ENCODE data around the gene NADK2.

GRCh38 chr5:36152324-36153297 lies 89.1 kb downstream of the NADK2 start:
- TF ChIP-seq ELF4 (IDR thresholded peaks at IDR 0.05), result no peak
- no peak for TF ChIP-seq SP1 (IDR thresholded peaks at IDR 0.05)
- TF ChIP-seq BHLHE40 (IDR thresholded peaks at IDR 0.05; ENCODE audit: borderline replicate concordance), result no peak
- no peak for TF ChIP-seq LEF1 (IDR thresholded peaks at IDR 0.05; ENCODE audit: borderline replicate concordance)
- no peak for TF ChIP-seq FOXM1 (IDR thresholded peaks at IDR 0.05; ENCODE audit: borderline replicate concordance)
- no peak for TF ChIP-seq PKNOX1 (IDR thresholded peaks at IDR 0.05)
- no peak for TF ChIP-seq HDGF (IDR thresholded peaks at IDR 0.05; ENCODE audit: borderline replicate concordance)
- no peak for TF ChIP-seq L3MBTL2 (conservative IDR thresholded peaks at IDR 0.05)
- no peak for TF ChIP-seq FOXA1 (IDR thresholded peaks at IDR 0.05)
- TF ChIP-seq FOXK2 (IDR thresholded peaks at IDR 0.05), result no peak
